Measurements from ENCODE around the gene MMP1. TPM values are rescaled to one million over a fixed set of nuclear protein-coding genes. Genes with fewer than 3 reads are reported as not detected.

Gene MMP1
- total RNA-seq, 1 experiment from 2014 or later: not detected

DNA sequence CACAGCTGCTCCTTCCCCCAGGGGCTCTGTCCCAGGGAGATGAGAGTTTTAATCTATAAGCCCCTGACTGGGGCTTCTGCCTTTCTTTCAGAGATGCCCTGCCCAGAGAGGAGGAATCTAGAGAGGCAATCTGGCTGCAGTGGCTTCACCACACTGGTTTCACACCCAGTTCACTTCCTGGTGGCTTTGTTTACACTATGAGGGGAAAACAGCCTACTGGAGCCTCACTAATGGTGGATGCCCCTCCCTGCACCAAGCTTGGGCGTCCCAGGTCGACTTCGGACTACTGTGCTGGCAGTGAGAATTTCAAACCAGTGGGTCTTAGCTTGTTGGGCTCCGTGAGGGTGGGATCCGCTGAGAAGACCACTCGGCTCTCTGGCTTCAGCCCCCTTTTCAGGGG, 21.5 kb upstream of the MMP1 start:
- intact Hi-C loops (cut with micrococcal nuclease): no loop called here
- no peaks in the 10 kb centered on the region for H3K9me2 ChIP-seq (ENCODE audit: insufficient read depth)
- BruUV-seq (replicated peaks): no TSS peak
- no peak overlapping the region for H3K27ac ChIP-seq (ENCODE audit: low read depth, low read length)
- POLR2A ChIA-PET: no interaction called here
- H3K4me1 ChIP-seq (ENCODE audit: control insufficient read depth in 1 of 2, insufficient read depth in 2 of 2, low read length in 2 of 2): no peaks in the 10 kb centered on the region
- no peak overlapping the region for H2AFZ ChIP-seq (ENCODE audit: low read depth, low read length, poor library complexity, severe bottlenecking)
- RAD21 ChIA-PET (ENCODE audit: low non-redundant PET in 1 of 2, low total read pairs in 2 of 2, uncharacterized antibody in 2 of 2, unreplicated experiment in 2 of 2): no interaction called here
- no peaks in the 10 kb centered on the region for H3K27me3 ChIP-seq (ENCODE audit: insufficient read depth, low read length)
- H3K9me3 ChIP-seq (ENCODE audit: control insufficient read depth in 1 of 2, insufficient read depth in 1 of 2, low read depth in 1 of 2, low read length in 2 of 2): no peaks in the 10 kb centered on the region
- H4K20me1 ChIP-seq (ENCODE audit: insufficient read depth): no peaks in the 10 kb centered on the region
- no peaks in the 10 kb centered on the region for H3K36me3 ChIP-seq (ENCODE audit: control insufficient read depth in 1 of 2, insufficient read depth in 2 of 2, low read length in 2 of 2)
- no peak overlapping the region for H3K9ac ChIP-seq (ENCODE audit: low read length)
- no peaks in the 10 kb centered on the region for H3K79me2 ChIP-seq (ENCODE audit: insufficient read depth, low read length)
- no peak overlapping the region for H3K4me3 ChIP-seq (replicated peaks in 1 of 2; ENCODE audit: low read depth in 1 of 2, low read length in 2 of 2)
- ATAC-seq (no peak), DNase-seq (ENCODE audit: low read depth, low spot score) (no peak)
- CTCF ChIA-PET: no interaction called here
- TF ChIP-seq CBX3 (IDR thresholded peaks at IDR 0.05; ENCODE audit: low read depth): no peak
- no peak for TF ChIP-seq ATF3 (IDR thresholded peaks at IDR 0.05)
- TF ChIP-seq EZH2phosphoT487 (IDR thresholded peaks at IDR 0.05; ENCODE audit: borderline replicate concordance): no peak
- TF ChIP-seq, protein P1, sequence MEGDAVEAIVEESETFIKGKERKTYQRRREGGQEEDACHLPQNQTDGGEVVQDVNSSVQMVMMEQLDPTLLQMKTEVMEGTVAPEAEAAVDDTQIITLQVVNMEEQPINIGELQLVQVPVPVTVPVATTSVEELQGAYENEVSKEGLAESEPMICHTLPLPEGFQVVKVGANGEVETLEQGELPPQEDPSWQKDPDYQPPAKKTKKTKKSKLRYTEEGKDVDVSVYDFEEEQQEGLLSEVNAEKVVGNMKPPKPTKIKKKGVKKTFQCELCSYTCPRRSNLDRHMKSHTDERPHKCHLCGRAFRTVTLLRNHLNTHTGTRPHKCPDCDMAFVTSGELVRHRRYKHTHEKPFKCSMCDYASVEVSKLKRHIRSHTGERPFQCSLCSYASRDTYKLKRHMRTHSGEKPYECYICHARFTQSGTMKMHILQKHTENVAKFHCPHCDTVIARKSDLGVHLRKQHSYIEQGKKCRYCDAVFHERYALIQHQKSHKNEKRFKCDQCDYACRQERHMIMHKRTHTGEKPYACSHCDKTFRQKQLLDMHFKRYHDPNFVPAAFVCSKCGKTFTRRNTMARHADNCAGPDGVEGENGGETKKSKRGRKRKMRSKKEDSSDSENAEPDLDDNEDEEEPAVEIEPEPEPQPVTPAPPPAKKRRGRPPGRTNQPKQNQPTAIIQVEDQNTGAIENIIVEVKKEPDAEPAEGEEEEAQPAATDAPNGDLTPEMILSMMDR (IDR thresholded peaks at IDR 0.05 in 2 of 3, conservative IDR thresholded peaks at IDR 0.05 in 1 of 3; ENCODE audit: borderline replicate concordance in 1 of 3, insufficient read depth in 1 of 3, low read depth in 2 of 3, low read length in 2 of 3): no peak
- no peak for TF ChIP-seq RAD21 (IDR thresholded peaks at IDR 0.05; ENCODE audit: low read depth)
- TF ChIP-seq POLR2AphosphoS5 (IDR thresholded peaks at IDR 0.05; ENCODE audit: low read depth, low read length): no peak
- no peak for TF ChIP-seq CEBPB (IDR thresholded peaks at IDR 0.05; ENCODE audit: low read depth)
- no peak for TF ChIP-seq JUND (IDR thresholded peaks at IDR 0.05)
- TF ChIP-seq FOSL1 (IDR thresholded peaks at IDR 0.05; ENCODE audit: low read depth): no peak
- no peak for TF ChIP-seq SP1 (IDR thresholded peaks at IDR 0.05; ENCODE audit: low read depth)
- no peak overlapping the region for H3K4me2 ChIP-seq (ENCODE audit: low read length)

DNA sequence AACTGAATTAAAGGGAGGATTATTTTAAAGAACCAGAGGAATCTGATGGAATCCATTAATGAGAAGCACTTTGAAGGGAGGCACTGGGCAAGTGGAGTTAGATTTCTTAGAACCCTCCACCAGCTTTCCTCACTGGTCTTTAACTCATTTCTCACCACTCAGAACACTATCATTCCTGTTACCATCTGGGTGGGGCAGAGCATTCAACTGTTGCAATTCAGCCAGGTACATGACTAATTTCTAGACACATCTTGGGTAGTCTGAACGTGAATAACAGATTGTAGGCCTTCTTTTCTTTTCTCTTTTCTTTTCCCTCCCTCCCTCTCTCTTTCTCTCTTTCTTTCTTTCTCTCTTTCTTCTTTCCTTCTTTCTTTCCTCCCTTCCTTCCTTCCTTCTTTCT, 15.5 kb upstream of the MMP1 start:
- Histone ChIP-seq H3K4me1 (ENCODE audit: control insufficient read depth in 1 of 2, insufficient read depth in 2 of 2, low read length in 2 of 2) (peaks cover 0 to 1% of the 10 kb centered on the region in 2 experiments; a peak in 1 of 4 replicates), H3K79me2 (ENCODE audit: insufficient read depth, low read length) (no peaks in the 10 kb centered on the region), H4K20me1 (ENCODE audit: insufficient read depth) (no peaks in the 10 kb centered on the region), H3K27me3 (ENCODE audit: insufficient read depth, low read length) (no peaks in the 10 kb centered on the region), H3K4me2 (ENCODE audit: low read length) (no peak overlapping the region), H3K9me2 (ENCODE audit: insufficient read depth) (no peaks in the 10 kb centered on the region), H3K9ac (ENCODE audit: low read length) (no peak overlapping the region), H2AFZ (ENCODE audit: low read depth, low read length, poor library complexity, severe bottlenecking) (no peak overlapping the region), H3K36me3 (ENCODE audit: control insufficient read depth in 1 of 2, insufficient read depth in 2 of 2, low read length in 2 of 2) (no peaks in the 10 kb centered on the region), H3K4me3 (replicated peaks in 1 of 2; ENCODE audit: low read depth in 1 of 2, low read length in 2 of 2) (no peak overlapping the region), H3K9me3 (ENCODE audit: control insufficient read depth in 1 of 2, insufficient read depth in 1 of 2, low read depth in 1 of 2, low read length in 2 of 2) (no peaks in the 10 kb centered on the region), H3K27ac (ENCODE audit: low read depth, low read length) (no peak overlapping the region)
- CTCF ChIA-PET: no interaction called here
- intact Hi-C loops (cut with micrococcal nuclease): no loop called here
- POLR2A ChIA-PET: no interaction called here
- DNase-seq (ENCODE audit: low read depth, low spot score) (no peak), ATAC-seq (no peak)
- BruUV-seq (replicated peaks): no TSS peak
- RAD21 ChIA-PET (ENCODE audit: low non-redundant PET in 1 of 2, low total read pairs in 2 of 2, uncharacterized antibody in 2 of 2, unreplicated experiment in 2 of 2): no interaction called here
- TF ChIP-seq SIN3A (IDR thresholded peaks at IDR 0.05; ENCODE audit: low read depth) (no peak), CEBPB (IDR thresholded peaks at IDR 0.05; ENCODE audit: low read depth) (no peak), MAX (IDR thresholded peaks at IDR 0.05) (no peak), RAD21 (IDR thresholded peaks at IDR 0.05; ENCODE audit: low read depth) (no peak), YY1 (IDR thresholded peaks at IDR 0.05; ENCODE audit: extremely low read depth, insufficient replicate concordance, low read depth, low read length) (no peak), ZNF274 (IDR thresholded peaks at IDR 0.05; ENCODE audit: low read depth, low read length) (no peak), CBX3 (IDR thresholded peaks at IDR 0.05; ENCODE audit: low read depth) (no peak), ZFX (IDR thresholded peaks at IDR 0.05) (no peak)
